MM.1S (cell line): ENCODE results near the gene CNTNAP2.

Experiments used
- DNase-seq: peaks from one replicate; pipeline ENCODE4 v3.0.0-alpha.2; 2015
- H2AFZ ChIP-seq: fragments of 300-600 bp; sonication (generic); 2 replicates; pipeline ENCODE4 v1.6.0; 2016; ENCODE audit warnings: antibody characterized with exemption, low read length
- H3F3A ChIP-seq: fragments of 300-600 bp; sonication (generic); 2 replicates; pipeline ENCODE4 v1.6.1; 2016; ENCODE audit warnings: mild to moderate bottlenecking, antibody characterized with exemption, low read length, moderate library complexity, mixed read lengths; ENCODE audit not compliant: insufficient read depth
- H3K27ac ChIP-seq: fragments of 300-600 bp; sonication (generic); 2 replicates; pipeline ENCODE4 v1.5.1; 2016; ENCODE audit warnings: mild to moderate bottlenecking, low read length
- H3K27me3 ChIP-seq: fragments of 300-600 bp; sonication (generic); replicated peaks from 2 replicates; pipeline ENCODE4 v1.6.0; 2016; ENCODE audit warnings: low read length; ENCODE audit not compliant: insufficient read depth
- H3K36me3 ChIP-seq: fragments of 300-600 bp; sonication (generic); replicated peaks from 2 replicates; pipeline ENCODE4 v1.6.1; 2016; ENCODE audit warnings: mild to moderate bottlenecking, low read length, mixed read lengths; ENCODE audit not compliant: insufficient read depth
- H3K4me1 ChIP-seq: fragments of 300-600 bp; sonication (generic); 2 replicates; pipeline ENCODE4 v1.6.1; 2016; ENCODE audit warnings: low read length, mixed read lengths
- H3K4me2 ChIP-seq: fragments of 300-600 bp; sonication (generic); 2 replicates; pipeline ENCODE4 v1.6.0; 2016; ENCODE audit warnings: low read depth, low read length
- H3K4me3 ChIP-seq: fragments of 300-600 bp; sonication (generic); 2 replicates; pipeline ENCODE4 v1.5.1; 2016; ENCODE audit warnings: low read length, mixed read lengths
- H3K79me2 ChIP-seq: fragments of 300-600 bp; sonication (generic); 2 replicates; pipeline ENCODE4 v1.6.1; 2016; ENCODE audit warnings: mixed run types, low read length, mixed read lengths
- H3K9ac ChIP-seq: fragments of 300-600 bp; sonication (generic); 2 replicates; pipeline ENCODE4 v1.6.1; 2016; ENCODE audit warnings: low read length, mixed read lengths
- H3K9me2 ChIP-seq: fragments of 300-600 bp; sonication (generic); replicated peaks from 2 replicates; pipeline ENCODE4 v1.6.1; 2016; ENCODE audit warnings: mild to moderate bottlenecking, low read length, mixed read lengths; ENCODE audit not compliant: insufficient read depth
- H3K9me3 ChIP-seq: fragments of 300-600 bp; sonication (generic); replicated peaks from 2 replicates; pipeline ENCODE4 v1.6.1; 2016; ENCODE audit warnings: mild to moderate bottlenecking, low read length, mixed read lengths; ENCODE audit not compliant: insufficient read depth
- H4K20me1 ChIP-seq: fragments of 300-600 bp; sonication (generic); 2 replicates; pipeline ENCODE4 v1.6.1; 2016; ENCODE audit warnings: mild to moderate bottlenecking, low read length, moderate library complexity, mixed read lengths; ENCODE audit not compliant: insufficient read depth
- EZH2 ChIP-seq: fragments of 300-600 bp; sonication (generic); optimal IDR thresholded peaks from 2 replicates; pipeline ENCODE3; 2017; ENCODE audit warnings: low read depth, mild to moderate bottlenecking, antibody characterized with exemption, low read length, mixed read lengths
- EZH2phosphoT487 ChIP-seq: fragments of 300-600 bp; sonication (generic); IDR thresholded peaks from 2 replicates; pipeline ENCODE4 v1.6.1; 2018; ENCODE audit warnings: antibody characterized with exemption, low read length
- TF ChIP-seq, protein P1 (sequence below): fragments of 300-600 bp; sonication (generic); IDR thresholded peaks from 2 replicates; pipeline ENCODE4 v1.5.1; 2016; ENCODE audit warnings: antibody characterized with exemption, low read length, mixed read lengths

The CNTNAP2 gene

DNA sequence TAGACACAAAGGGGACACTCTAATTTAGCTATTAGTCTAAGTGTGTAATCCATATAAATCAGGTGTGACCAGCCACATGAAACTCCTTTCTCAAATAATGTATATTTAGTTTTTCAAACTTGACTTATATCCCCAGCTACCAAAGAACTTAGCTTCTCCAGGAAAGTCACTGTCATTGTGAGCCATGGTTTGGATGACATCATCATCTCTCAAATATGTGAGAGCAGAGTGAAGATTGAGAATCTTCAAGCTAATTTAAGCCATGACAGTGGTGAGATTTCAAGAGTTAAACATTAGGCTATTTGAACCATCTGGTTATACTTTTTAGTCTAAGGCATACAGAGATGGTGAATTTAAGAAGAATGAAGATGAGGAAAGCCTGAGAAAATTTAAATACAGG lies 1165.6 kb downstream of the CNTNAP2 start:
- TF ChIP-seq EZH2, result no peak
- TF ChIP-seq, protein P1, sequence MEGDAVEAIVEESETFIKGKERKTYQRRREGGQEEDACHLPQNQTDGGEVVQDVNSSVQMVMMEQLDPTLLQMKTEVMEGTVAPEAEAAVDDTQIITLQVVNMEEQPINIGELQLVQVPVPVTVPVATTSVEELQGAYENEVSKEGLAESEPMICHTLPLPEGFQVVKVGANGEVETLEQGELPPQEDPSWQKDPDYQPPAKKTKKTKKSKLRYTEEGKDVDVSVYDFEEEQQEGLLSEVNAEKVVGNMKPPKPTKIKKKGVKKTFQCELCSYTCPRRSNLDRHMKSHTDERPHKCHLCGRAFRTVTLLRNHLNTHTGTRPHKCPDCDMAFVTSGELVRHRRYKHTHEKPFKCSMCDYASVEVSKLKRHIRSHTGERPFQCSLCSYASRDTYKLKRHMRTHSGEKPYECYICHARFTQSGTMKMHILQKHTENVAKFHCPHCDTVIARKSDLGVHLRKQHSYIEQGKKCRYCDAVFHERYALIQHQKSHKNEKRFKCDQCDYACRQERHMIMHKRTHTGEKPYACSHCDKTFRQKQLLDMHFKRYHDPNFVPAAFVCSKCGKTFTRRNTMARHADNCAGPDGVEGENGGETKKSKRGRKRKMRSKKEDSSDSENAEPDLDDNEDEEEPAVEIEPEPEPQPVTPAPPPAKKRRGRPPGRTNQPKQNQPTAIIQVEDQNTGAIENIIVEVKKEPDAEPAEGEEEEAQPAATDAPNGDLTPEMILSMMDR, result no peak
- no peak for TF ChIP-seq EZH2phosphoT487
- H3K9me2 ChIP-seq, result no peaks in the 10 kb centered on the region
- H3K9ac ChIP-seq, result no peak overlapping the region
- H2AFZ ChIP-seq, result no peak overlapping the region
- H3K27ac ChIP-seq, result no peak overlapping the region
- no peak for DNase-seq
- H3K36me3 ChIP-seq, result no peaks in the 10 kb centered on the region
- H4K20me1 ChIP-seq, result no peaks in the 10 kb centered on the region
- H3K27me3 ChIP-seq, result no peaks in the 10 kb centered on the region
- H3K4me2 ChIP-seq, result no peak overlapping the region
- H3K79me2 ChIP-seq, result no peaks in the 10 kb centered on the region
- H3K4me3 ChIP-seq, result no peak overlapping the region
- no peaks in the 10 kb centered on the region for H3F3A ChIP-seq
- H3K9me3 ChIP-seq, result no peaks in the 10 kb centered on the region
- H3K4me1 ChIP-seq, result no peaks in the 10 kb centered on the region

DNA sequence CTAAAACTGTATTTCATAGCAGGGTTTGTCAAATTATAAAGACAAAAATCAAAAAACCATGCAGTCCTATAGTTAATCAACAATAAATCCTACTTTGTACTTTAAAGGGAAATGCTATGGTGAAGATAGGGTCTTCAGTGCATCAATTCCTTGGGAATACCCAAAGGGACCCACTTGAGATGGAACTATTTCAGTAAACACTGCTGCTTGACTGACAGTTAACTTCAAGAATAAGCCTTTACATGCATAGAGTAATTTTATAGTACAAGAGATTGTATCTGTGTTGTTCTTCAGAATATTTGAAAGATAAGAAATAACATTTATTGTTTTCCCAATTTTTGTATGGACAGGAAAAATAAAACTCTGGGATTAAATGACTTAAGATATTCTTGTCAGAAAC lies 1179.6 kb downstream of the CNTNAP2 start:
- Histone ChIP-seq H3K4me2 (no peak overlapping the region), H4K20me1 (no peaks in the 10 kb centered on the region), H3K9ac (no peak overlapping the region), H3K4me3 (no peak overlapping the region), H3K36me3 (no peaks in the 10 kb centered on the region), H3K9me3 (no peaks in the 10 kb centered on the region), H3K9me2 (no peaks in the 10 kb centered on the region), H3F3A (no peaks in the 10 kb centered on the region), H2AFZ (no peak overlapping the region), H3K79me2 (no peaks in the 10 kb centered on the region), H3K27ac (no peak overlapping the region), H3K4me1 (no peaks in the 10 kb centered on the region), H3K27me3 (no peaks in the 10 kb centered on the region)
- TF ChIP-seq, protein P1, result no peak
- no peak for TF ChIP-seq EZH2
- no peak for TF ChIP-seq EZH2phosphoT487
- DNase-seq, result no peak

DNA sequence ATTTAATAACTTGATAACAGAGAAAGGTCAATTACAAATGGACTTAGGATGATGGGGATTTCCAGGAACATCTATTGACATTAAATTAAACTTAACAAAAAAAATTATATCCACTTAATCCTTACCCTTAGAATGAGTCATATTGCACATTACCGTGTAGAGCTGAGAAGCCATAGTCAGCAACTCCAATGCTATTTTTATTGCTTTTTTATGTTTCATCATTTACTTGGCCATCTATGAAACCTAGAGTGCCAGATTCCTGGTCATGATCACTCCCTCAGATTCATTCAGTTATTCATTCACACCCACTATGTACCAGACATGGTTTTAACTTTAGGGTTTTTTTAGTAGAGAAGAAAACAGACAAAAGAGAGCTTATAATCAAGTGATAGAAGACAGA lies 1180.4 kb downstream of the CNTNAP2 start:
- no peaks in the 10 kb centered on the region for H4K20me1 ChIP-seq
- no peaks in the 10 kb centered on the region for H3K4me1 ChIP-seq
- no peak overlapping the region for H3K27ac ChIP-seq
- H3K27me3 ChIP-seq, result no peaks in the 10 kb centered on the region
- H3K9ac ChIP-seq, result no peak overlapping the region
- H3K36me3 ChIP-seq, result no peaks in the 10 kb centered on the region
- no peak overlapping the region for H3K4me3 ChIP-seq
- no peaks in the 10 kb centered on the region for H3K9me2 ChIP-seq
- TF ChIP-seq, protein P1, result no peak
- TF ChIP-seq EZH2, result no peak
- no peak for TF ChIP-seq EZH2phosphoT487
- H3K4me2 ChIP-seq, result no peak overlapping the region
- H2AFZ ChIP-seq, result no peak overlapping the region
- H3F3A ChIP-seq, result no peaks in the 10 kb centered on the region
- H3K9me3 ChIP-seq, result no peaks in the 10 kb centered on the region
- DNase-seq, result no peak
- no peaks in the 10 kb centered on the region for H3K79me2 ChIP-seq

DNA sequence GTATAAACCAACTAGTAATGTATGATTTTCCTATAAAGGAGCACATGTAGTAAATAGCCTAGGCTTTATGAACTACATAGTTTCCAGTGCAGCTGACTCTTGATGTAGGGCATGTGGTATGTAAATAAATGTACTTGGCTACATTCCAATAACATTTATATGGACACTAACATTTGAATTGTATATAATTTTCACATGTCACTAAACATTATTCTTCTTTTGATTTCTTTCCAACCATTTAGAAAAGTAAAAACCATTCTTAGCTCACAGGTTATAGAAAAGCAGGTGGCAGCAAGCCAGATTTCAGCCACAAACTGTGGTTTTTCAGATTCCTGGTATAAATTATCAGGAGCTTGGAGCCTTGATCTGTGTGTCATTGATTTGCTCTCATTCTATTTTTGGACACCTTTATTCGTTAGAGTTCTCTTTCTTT lies 1182.0 kb downstream of the CNTNAP2 start:
- DNase-seq, result no peak
- no peaks in the 10 kb centered on the region for H3F3A ChIP-seq
- no peak for TF ChIP-seq EZH2phosphoT487
- no peak for TF ChIP-seq EZH2
- TF ChIP-seq, protein P1, result no peak
- no peak overlapping the region for H3K4me2 ChIP-seq
- no peaks in the 10 kb centered on the region for H3K27me3 ChIP-seq
- no peak overlapping the region for H3K9ac ChIP-seq
- no peak overlapping the region for H3K4me3 ChIP-seq
- H3K79me2 ChIP-seq, result no peaks in the 10 kb centered on the region
- no peaks in the 10 kb centered on the region for H3K4me1 ChIP-seq
- H2AFZ ChIP-seq, result no peak overlapping the region
- H4K20me1 ChIP-seq, result no peaks in the 10 kb centered on the region
- no peaks in the 10 kb centered on the region for H3K9me3 ChIP-seq
- no peak overlapping the region for H3K27ac ChIP-seq
- no peaks in the 10 kb centered on the region for H3K9me2 ChIP-seq
- no peaks in the 10 kb centered on the region for H3K36me3 ChIP-seq
